Prostate gland (tissue), 2 donors: ENCODE results near the gene CPSF4L. TPM values are rescaled to one million over a fixed set of nuclear protein-coding genes. Genes with fewer than 3 reads are reported as not detected.

ENCODE experiments used
- DNase-seq: peaks from one replicate; pipeline ENCODE4 v3.0.0-alpha.2; 2019; ENCODE audit warnings: low spot score
- H3K27ac ChIP-seq, 2 donors: fragments of 200-600 bp; sonication (generic); 2 replicates each; pipeline ENCODE4 v1.5.1; 2017 to 2019
- H3K27me3 ChIP-seq: fragments of 200-600 bp; sonication (generic); replicated peaks from 2 replicates; pipeline ENCODE4 v1.5.1; 2019; ENCODE audit not compliant: insufficient read depth
- H3K36me3 ChIP-seq, 2 donors: fragments of 200-600 bp; sonication (generic); 1 replicate in 1 of 2; 2 replicates in 1 of 2; pipeline versions ENCODE4 v1.5.1 to v1.8.1; 2017 to 2019
- H3K4me1 ChIP-seq: fragments of 200-600 bp; sonication (generic); replicated peaks from 2 replicates; pipeline ENCODE4 v1.5.1; 2019
- H3K4me3 ChIP-seq, 2 donors: fragments of 200-600 bp; sonication (generic); 2 replicates each; pipeline ENCODE4 v1.5.1; 2017 to 2019
- H3K9me3 ChIP-seq: fragments of 200-600 bp; sonication (generic); 2 replicates; pipeline ENCODE4 v1.5.1; 2017
- POLR2A ChIP-seq: fragments of 450-650 bp; IDR thresholded peaks from one replicate; pipeline ENCODE4 v1.6.1; 2016; ENCODE audit warnings: antibody characterized with exemption, mild to moderate bottlenecking
- POLR2AphosphoS5 ChIP-seq: sonication (generic); formaldehyde crosslinking; IDR thresholded peaks from one replicate; pipeline ENCODE4 v1.6.1; 2017; ENCODE audit warnings: antibody characterized with exemption
- WGBS: methylation state at CpG from one replicate; pipeline ENCODE4 v1.1.5; 2018; 5-methylcytosine and 5-hydroxymethylcytosine counted together
- intact Hi-C: fragments of 100-400 bp; cut with DNase I; formaldehyde crosslinking; loops from one replicate; pipeline ENCODE4 v1.14.2; 2022
- total RNA-seq, 2 donors: library from RNA; depleted of rRNA; stranded (reverse); fragments of >200 nt; gene quantifications; one replicate each; pipeline ENCODE4 v1.1.0, GENCODE V29; 2016
- TF ChIP-seq, protein P1 (sequence below), 4 experiments: fragments of 200-600 bp in 2 of 4; fragments of 450-650 bp in 2 of 4; sonication (generic) in 2 of 4; IDR thresholded peaks; 1 replicate in 3 of 4; 2 replicates in 1 of 4; pipeline ENCODE4 v1.5.1; 2016 to 2019; ENCODE audit warnings: antibody characterized with exemption in 4 of 4, mild to moderate bottlenecking in 2 of 4, moderate library complexity in 2 of 4

The CPSF4L gene
- total RNA-seq, 2 donors from 2014 or later, result not detected

DNA sequence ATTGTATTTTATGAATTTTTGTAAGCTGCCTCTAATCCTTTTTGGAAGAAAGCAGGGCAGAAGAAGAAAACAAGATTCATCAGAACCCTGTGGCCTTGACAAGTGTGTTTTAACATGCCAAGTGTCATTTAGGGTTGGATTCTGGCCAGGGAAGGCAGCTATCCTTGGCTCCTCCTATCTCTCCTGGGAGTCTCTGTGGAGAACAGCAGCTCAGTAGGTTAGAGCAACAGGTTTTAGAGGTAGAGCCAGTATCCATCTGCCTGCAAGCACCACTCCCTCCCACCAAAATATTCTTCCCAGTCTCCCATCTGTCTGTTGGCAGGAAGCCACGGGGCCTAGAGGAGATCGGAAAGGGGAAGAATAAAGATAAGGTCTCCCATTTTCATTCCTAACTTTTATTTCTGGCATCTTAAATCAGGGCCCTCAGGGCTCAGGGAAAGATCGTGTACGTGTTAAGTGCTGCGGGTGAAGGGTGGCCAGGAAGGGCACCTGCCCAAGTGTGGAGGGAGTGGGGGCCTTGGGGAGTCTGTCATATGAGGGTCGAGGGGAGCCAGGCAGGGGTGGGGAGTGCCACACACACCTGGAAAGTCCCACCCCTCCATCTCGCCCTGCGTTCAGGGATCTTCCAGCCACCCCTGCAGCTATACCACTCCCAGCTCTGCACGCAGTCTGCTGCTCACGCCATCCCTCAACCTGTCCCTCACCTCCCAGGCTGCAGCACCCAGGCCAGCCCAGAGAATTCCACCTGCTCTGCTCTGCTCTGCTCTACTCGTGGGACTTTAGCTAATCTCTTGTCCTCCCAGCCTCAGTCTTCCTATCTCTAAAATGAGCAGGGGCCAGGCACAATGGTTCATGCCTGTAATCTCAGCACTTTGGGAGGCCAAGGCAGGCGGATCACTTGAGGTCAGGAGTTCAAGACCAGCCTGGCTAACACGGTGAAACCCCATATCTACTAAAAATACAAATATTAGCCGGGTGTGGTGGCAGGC is 17.1 kb upstream of the CPSF4L start:
- DNase-seq, result peak; percentile 87
- intact Hi-C loops, result no loop called here
- Histone ChIP-seq H3K36me3 (no peaks in the 10 kb centered on the region), H3K27me3 (no peaks in the 10 kb centered on the region), H3K4me3 (no peak overlapping the region), H3K4me1 (peaks cover 15% of the 10 kb centered on the region), H3K9me3 (no peaks in the 10 kb centered on the region), H3K27ac (peak overlapping the region; percentile 83 to 93)
- no peak for TF ChIP-seq POLR2A
- peak; percentile 73 for TF ChIP-seq POLR2AphosphoS5
- TF ChIP-seq, protein P1, sequence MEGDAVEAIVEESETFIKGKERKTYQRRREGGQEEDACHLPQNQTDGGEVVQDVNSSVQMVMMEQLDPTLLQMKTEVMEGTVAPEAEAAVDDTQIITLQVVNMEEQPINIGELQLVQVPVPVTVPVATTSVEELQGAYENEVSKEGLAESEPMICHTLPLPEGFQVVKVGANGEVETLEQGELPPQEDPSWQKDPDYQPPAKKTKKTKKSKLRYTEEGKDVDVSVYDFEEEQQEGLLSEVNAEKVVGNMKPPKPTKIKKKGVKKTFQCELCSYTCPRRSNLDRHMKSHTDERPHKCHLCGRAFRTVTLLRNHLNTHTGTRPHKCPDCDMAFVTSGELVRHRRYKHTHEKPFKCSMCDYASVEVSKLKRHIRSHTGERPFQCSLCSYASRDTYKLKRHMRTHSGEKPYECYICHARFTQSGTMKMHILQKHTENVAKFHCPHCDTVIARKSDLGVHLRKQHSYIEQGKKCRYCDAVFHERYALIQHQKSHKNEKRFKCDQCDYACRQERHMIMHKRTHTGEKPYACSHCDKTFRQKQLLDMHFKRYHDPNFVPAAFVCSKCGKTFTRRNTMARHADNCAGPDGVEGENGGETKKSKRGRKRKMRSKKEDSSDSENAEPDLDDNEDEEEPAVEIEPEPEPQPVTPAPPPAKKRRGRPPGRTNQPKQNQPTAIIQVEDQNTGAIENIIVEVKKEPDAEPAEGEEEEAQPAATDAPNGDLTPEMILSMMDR (IDR thresholded peaks at IDR 0.05), result no peak
- WGBS, result 21% methylated on average over 14 of the region's 14 CpGs

DNA sequence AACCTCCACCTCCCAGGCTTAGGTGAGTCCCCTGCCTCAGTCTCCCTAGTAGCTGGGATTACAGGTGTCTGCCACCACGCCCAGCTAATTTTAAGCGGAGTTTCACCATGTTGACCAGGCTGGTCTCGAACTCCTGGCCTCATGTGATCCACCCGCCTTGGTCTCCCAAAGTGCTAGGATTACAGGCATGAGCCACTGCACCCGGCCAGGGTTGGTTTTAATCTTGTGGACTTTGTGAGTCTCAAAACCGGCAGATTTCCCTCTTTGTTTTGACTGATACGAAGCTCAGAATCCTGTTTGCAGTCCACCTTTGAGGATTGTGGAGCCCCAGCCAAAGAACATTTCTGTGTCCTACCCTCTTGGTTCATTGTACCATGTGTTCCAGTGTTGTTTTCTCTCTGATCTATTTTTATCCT is 16.4 kb upstream of the CPSF4L start:
- peak; percentile 72 for DNase-seq
- intact Hi-C loops, result no loop called here
- Histone ChIP-seq H3K27ac (peak overlapping the region; percentile 83 to 93), H3K27me3 (no peaks in the 10 kb centered on the region), H3K4me1 (peaks cover 10% of the 10 kb centered on the region), H3K36me3 (no peaks in the 10 kb centered on the region), H3K4me3 (no peak overlapping the region), H3K9me3 (no peaks in the 10 kb centered on the region)
- 37% methylated on average over 7 of the region's 7 CpGs for WGBS
- TF ChIP-seq POLR2AphosphoS5 (peak; percentile 93), POLR2A (no peak)

DNA sequence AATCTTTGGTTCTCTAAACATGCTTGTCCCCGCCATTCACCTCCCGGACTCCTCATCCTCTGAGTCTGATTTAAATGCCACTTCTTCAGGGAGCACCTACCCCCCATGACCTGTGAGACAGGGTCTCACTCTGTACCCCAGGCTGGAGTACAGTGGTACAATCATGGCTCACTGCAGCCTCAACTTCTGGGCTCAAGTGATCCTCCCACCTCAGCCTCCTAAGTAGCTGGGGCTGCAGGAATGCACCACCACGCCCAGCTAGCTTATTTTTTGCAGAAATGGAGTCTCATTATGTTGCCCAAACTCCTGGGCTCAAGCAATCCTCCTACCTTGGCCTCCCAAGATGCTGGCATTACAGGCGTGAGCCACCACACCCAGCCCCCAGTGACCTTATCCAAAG is 12.8 kb upstream of the CPSF4L start:
- WGBS, result 99% methylated on average over 4 of the region's 4 CpGs
- DNase-seq, result no peak
- Histone ChIP-seq H3K27ac (no peak overlapping the region), H3K27me3 (no peaks in the 10 kb centered on the region), H3K36me3 (no peaks in the 10 kb centered on the region), H3K9me3 (no peaks in the 10 kb centered on the region), H3K4me1 (peaks cover 10% of the 10 kb centered on the region), H3K4me3 (no peak overlapping the region)
- TF ChIP-seq POLR2AphosphoS5 (no peak), POLR2A (no peak)
- TF ChIP-seq, protein P1 (IDR thresholded peaks at IDR 0.05), result no peak
- intact Hi-C loops, result no loop called here

DNA sequence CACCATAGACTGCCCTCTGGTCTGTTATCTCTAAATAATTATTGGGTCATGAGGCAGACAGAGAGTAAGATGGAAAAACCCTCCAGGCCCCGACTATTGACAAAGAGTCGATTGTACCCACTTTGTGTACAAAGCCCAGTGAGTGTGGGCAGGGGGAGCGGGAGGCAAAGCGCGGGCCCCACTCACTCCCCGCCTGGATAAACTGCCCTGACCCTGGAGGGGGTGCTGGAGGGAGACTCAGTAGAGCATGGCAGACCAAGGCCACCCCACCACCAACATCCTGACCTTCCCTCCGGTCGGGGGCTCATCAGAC is 11.2 kb upstream of the CPSF4L start:
- Histone ChIP-seq H3K9me3 (no peaks in the 10 kb centered on the region), H3K36me3 (no peaks in the 10 kb centered on the region), H3K4me1 (peaks cover 2% of the 10 kb centered on the region), H3K4me3 (no peak overlapping the region), H3K27ac (no peak overlapping the region), H3K27me3 (no peaks in the 10 kb centered on the region)
- no peak for DNase-seq
- WGBS, result 60% methylated on average over 8 of the region's 8 CpGs
- no peak for TF ChIP-seq POLR2A
- TF ChIP-seq, protein P1 (IDR thresholded peaks at IDR 0.05), result no peak
- TF ChIP-seq POLR2AphosphoS5, result peak; percentile 16
- intact Hi-C loops, result no loop called here

DNA sequence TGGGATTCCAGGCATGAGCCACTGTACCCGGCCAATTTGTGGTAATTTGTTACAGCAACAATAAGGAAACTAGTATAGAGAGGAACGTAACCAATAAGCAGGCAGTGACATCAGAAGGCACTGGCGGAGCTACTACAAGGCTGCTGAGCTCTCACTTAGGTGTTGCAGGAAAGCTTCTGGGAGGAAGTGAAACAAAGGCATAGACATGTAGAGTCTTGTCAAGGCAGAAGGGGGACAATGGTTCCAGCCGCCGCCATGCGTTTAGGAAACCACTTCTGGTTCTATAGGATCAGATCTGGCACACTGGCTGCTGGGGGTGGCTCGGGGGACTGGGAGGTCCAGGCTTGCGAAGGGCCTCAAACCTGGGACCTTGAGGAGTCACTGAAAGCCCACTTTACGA is 9.4 kb upstream of the CPSF4L start:
- WGBS, result 62% methylated on average over 9 of the region's 9 CpGs

More for the DNA sequence above, 9.4 kb upstream of the CPSF4L start:
- no peak overlapping the region for H3K4me3 ChIP-seq
- no peaks in the 10 kb centered on the region for H3K4me1 ChIP-seq
- DNase-seq, result no peak
- peak; percentile 32 for TF ChIP-seq POLR2AphosphoS5
- TF ChIP-seq, protein P1 (IDR thresholded peaks at IDR 0.05), result no peak
- H3K27me3 ChIP-seq, result no peaks in the 10 kb centered on the region
- intact Hi-C loops, result no loop called here
- H3K36me3 ChIP-seq, result no peaks in the 10 kb centered on the region
- H3K27ac ChIP-seq, result no peak overlapping the region
- no peaks in the 10 kb centered on the region for H3K9me3 ChIP-seq
